Calu3 (cell line): ENCODE data around the gene DNAH14. TPM values are rescaled to one million over a fixed set of nuclear protein-coding genes. Genes with fewer than 3 reads are reported as not detected.

Experiments used
- BruUV-seq: library from RNA; stranded (reverse); fragments of 400-500 nt; replicated peaks from 2 replicates; lab custom pipeline; 2021; lab: Mats Ljungman, UMichigan
- CTCF ChIA-PET: fragments of 300-600 bp; sonication (Branson Sonifier 250); formaldehyde crosslinking; loops from one replicate; lab custom pipeline; 2022; ENCODE audit warnings: antibody characterized with exemption; lab: Charles Lee
- DNase-seq: peaks from one replicate; pipeline ENCODE4 v3.0.0; 2022
- H3K27ac Mint-ChIP-seq: one replicate; pipeline ENCODE4 v1.8.0; 2022; ENCODE audit warnings: mixed read lengths; ENCODE audit not compliant: unreplicated experiment
- H3K27me3 Mint-ChIP-seq: one replicate; pipeline ENCODE4 v1.8.0; 2022; ENCODE audit warnings: mixed read lengths; ENCODE audit not compliant: unreplicated experiment
- H3K36me3 Mint-ChIP-seq: one replicate; pipeline ENCODE4 v1.8.0; 2022; ENCODE audit warnings: mild to moderate bottlenecking, moderate library complexity, mixed read lengths; ENCODE audit not compliant: insufficient read depth, unreplicated experiment
- H3K4me1 Mint-ChIP-seq: one replicate; pipeline ENCODE4 v1.8.0; 2022; ENCODE audit warnings: mild to moderate bottlenecking, low read depth, mixed read lengths; ENCODE audit not compliant: unreplicated experiment
- H3K4me3 Mint-ChIP-seq: one replicate; pipeline ENCODE4 v1.8.0; 2022; ENCODE audit warnings: mild to moderate bottlenecking, low read depth, moderate library complexity, mixed read lengths; ENCODE audit not compliant: unreplicated experiment
- H3K9me3 Mint-ChIP-seq: one replicate; pipeline ENCODE4 v1.8.0; 2022; ENCODE audit warnings: low read depth, mixed read lengths; ENCODE audit not compliant: unreplicated experiment
- CTCF ChIP-seq: fragments of 200-600 bp; IDR thresholded peaks from one replicate; pipeline ENCODE4 v1.8.0; 2022; ENCODE audit warnings: antibody characterized with exemption; ENCODE audit not compliant: unreplicated experiment
- intact Hi-C: fragments of 100-400 bp; cut with micrococcal nuclease; formaldehyde crosslinking; loops from one replicate; pipeline ENCODE4 v1.10.0; 2022; ENCODE audit not compliant: unreplicated experiment
- total RNA-seq: library from RNA; stranded (reverse); gene quantifications from 2 replicates; pipeline ENCODE4 v1.2.3, GENCODE V29; 2022

DNAH14 gene
- total RNA-seq, 1 experiment from 2014 or later: 66.8 TPM

DNA sequence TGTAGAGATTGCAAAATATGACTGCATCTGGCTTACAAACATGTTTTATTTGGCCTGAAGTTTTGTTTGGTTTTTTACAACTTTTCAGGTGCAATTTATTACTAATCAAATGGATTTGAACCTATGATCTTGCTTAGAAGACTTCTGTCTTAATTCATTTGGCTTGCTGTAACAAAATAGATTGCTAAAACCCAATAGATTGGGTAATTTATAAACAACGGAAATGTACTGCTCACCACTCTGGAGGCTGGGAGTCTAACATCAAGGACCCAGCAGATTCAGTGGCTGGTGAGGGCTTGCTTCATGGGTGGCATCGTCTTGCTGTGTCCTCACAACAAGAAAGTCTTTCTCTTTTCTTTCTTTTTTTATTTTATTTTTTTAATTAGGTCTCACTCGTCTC is 425.4 kb downstream of the DNAH14 start:
- Mint-ChIP-seq H3K9me3 (no peaks in the 10 kb centered on the region), H3K27ac (no peak overlapping the region), H3K4me1 (no peaks in the 10 kb centered on the region), H3K27me3 (no peaks in the 10 kb centered on the region), H3K36me3 (no peaks in the 10 kb centered on the region), H3K4me3 (no peak overlapping the region)
- intact Hi-C loops: no loop called here
- BruUV-seq: no TSS peak
- DNase-seq: no peak
- no peak for TF ChIP-seq CTCF
- CTCF ChIA-PET: no interaction called here

GRCh38 chr1:225355863-225356262 is 426.4 kb downstream of the DNAH14 start:
- intact Hi-C loops: no loop called here
- DNase-seq: no peak
- Mint-ChIP-seq H3K4me1 (no peaks in the 10 kb centered on the region), H3K36me3 (no peaks in the 10 kb centered on the region), H3K4me3 (no peak overlapping the region), H3K27me3 (no peaks in the 10 kb centered on the region), H3K27ac (no peak overlapping the region), H3K9me3 (no peaks in the 10 kb centered on the region)
- TF ChIP-seq CTCF: no peak
- CTCF ChIA-PET: no interaction called here
- no TSS peak for BruUV-seq

GRCh38 chr1:225360119-225360518 is 430.6 kb downstream of the DNAH14 start:
- no peaks in the 10 kb centered on the region for H3K9me3 Mint-ChIP-seq
- BruUV-seq: no TSS peak

GRCh38 chr1:225361176-225361575 is 431.7 kb downstream of the DNAH14 start:
- intact Hi-C loops: no loop called here
- CTCF ChIA-PET: no interaction called here
- BruUV-seq: no TSS peak
- no peaks in the 10 kb centered on the region for H3K36me3 Mint-ChIP-seq
- no peaks in the 10 kb centered on the region for H3K27me3 Mint-ChIP-seq
- no peak for DNase-seq
- H3K9me3 Mint-ChIP-seq: no peaks in the 10 kb centered on the region
- no peak for TF ChIP-seq CTCF
- no peaks in the 10 kb centered on the region for H3K4me1 Mint-ChIP-seq
- no peak overlapping the region for H3K4me3 Mint-ChIP-seq
- H3K27ac Mint-ChIP-seq: no peak overlapping the region

More at GRCh38 chr1:225360119-225360518, 430.6 kb downstream of the DNAH14 start:
- no peaks in the 10 kb centered on the region for H3K27me3 Mint-ChIP-seq
- CTCF ChIA-PET: no interaction called here
- H3K27ac Mint-ChIP-seq: no peak overlapping the region
- no peak for DNase-seq
- no peaks in the 10 kb centered on the region for H3K36me3 Mint-ChIP-seq
- H3K4me3 Mint-ChIP-seq: no peak overlapping the region
- TF ChIP-seq CTCF: no peak
- no peaks in the 10 kb centered on the region for H3K4me1 Mint-ChIP-seq
- intact Hi-C loops: no loop called here
